Measurements from ENCODE around the gene PLCL1. TPM values are rescaled to one million over a fixed set of nuclear protein-coding genes. Genes with fewer than 3 reads are reported as not detected.

The PLCL1 gene
- total RNA-seq, 4 donors from 2014 or later = 1.0 to 3.7 (median 2.6) TPM

- intact Hi-C loops (cut with DNase I; ENCODE audit: low total_unique reads) = no loop called here
- TF ChIP-seq CTCF (IDR thresholded peaks at IDR 0.05) (no peak), POLR2A (IDR thresholded peaks at IDR 0.05) (no peak)
- H3K4me3 ChIP-seq (ENCODE audit: low read depth, poor library complexity, severe bottlenecking) = no peak overlapping the region
- no peak for DNase-seq (ENCODE audit: low spot score in 2 of 2)
- 100% methylated on average over 1 of the region's 1 CpG for WGBS, 2 donors
These were observed 72.1 kb downstream of the PLCL1 start for GRCh38 chr2:197876524-197876923.

- no peak for DNase-seq (ENCODE audit: low spot score in 2 of 2)
- intact Hi-C loops (cut with DNase I; ENCODE audit: low total_unique reads) = no loop called here
- TF ChIP-seq POLR2A (IDR thresholded peaks at IDR 0.05) = no peak
- no peak for TF ChIP-seq CTCF (IDR thresholded peaks at IDR 0.05)
- no peak overlapping the region for H3K4me3 ChIP-seq (ENCODE audit: low read depth, poor library complexity, severe bottlenecking)
- WGBS, 2 donors = 40 to 67% methylated on average over 1 of the region's 1 CpG
These were observed 72.6 kb downstream of the PLCL1 start for GRCh38 chr2:197877038-197877437.

- WGBS, 2 donors = 55 to 62% methylated on average over 1 of the region's 1 CpG
- TF ChIP-seq POLR2A (IDR thresholded peaks at IDR 0.05) (no peak), CTCF (IDR thresholded peaks at IDR 0.05) (no peak)
These were observed 74.4 kb downstream of the PLCL1 start for GRCh38 chr2:197878792-197879191.

GRCh38 chr2:197879812-197880408, 75.5 kb downstream of the PLCL1 start:
- TF ChIP-seq CTCF (IDR thresholded peaks at IDR 0.05) (no peak), POLR2A (IDR thresholded peaks at IDR 0.05) (no peak)
- H3K4me3 ChIP-seq (ENCODE audit: low read depth, poor library complexity, severe bottlenecking) = no peak overlapping the region
- DNase-seq (ENCODE audit: low spot score in 2 of 2) = no peak
- 45 to 47% methylated on average over 3 of the region's 3 CpGs for WGBS, 2 donors
- intact Hi-C loops (cut with DNase I; ENCODE audit: low total_unique reads) = no loop called here

More at GRCh38 chr2:197878792-197879191, 74.4 kb downstream of the PLCL1 start:
- intact Hi-C loops (cut with DNase I; ENCODE audit: low total_unique reads) = no loop called here
- DNase-seq (ENCODE audit: low spot score in 2 of 2) = no peak
- no peak overlapping the region for H3K4me3 ChIP-seq (ENCODE audit: low read depth, poor library complexity, severe bottlenecking)

- WGBS, 2 donors = 58 to 62% methylated on average over 3 of the region's 3 CpGs
- no peak overlapping the region for H3K4me3 ChIP-seq (ENCODE audit: low read depth, poor library complexity, severe bottlenecking)
- TF ChIP-seq POLR2A (IDR thresholded peaks at IDR 0.05) (no peak), CTCF (IDR thresholded peaks at IDR 0.05) (no peak)
- no peak for DNase-seq (ENCODE audit: low spot score in 2 of 2)
- intact Hi-C loops (cut with DNase I; ENCODE audit: low total_unique reads) = no loop called here
These were observed 79.1 kb downstream of the PLCL1 start for GRCh38 chr2:197883354-197884032.

All from lower leg skin (tissue), 4 donors.